Stimulated activated CD8-positive, alpha-beta memory T cell treated with anti-CD3 and anti-CD28 coated beads, Interleukin-2, amount 100 ng/mL, for 48 hours (primary cell): ENCODE measurements around the gene HK3.

ENCODE experiments used
- DNase-seq, 2 donors: peaks; one replicate each; pipeline ENCODE4 v3.0.0-alpha.2; 2020; ENCODE audit warnings: low read depth in 2 of 2

HK3 gene

GRCh38 chr5:176849611-176850227 lies 49.4 kb downstream of the HK3 start:
- no peak for DNase-seq

- no peak for DNase-seq
Measured at GRCh38 chr5:176848651-176849050, 50.5 kb downstream of the HK3 start.

GRCh38 chr5:176847726-176848290 lies 51.3 kb downstream of the HK3 start:
- no peak for DNase-seq

GRCh38 chr5:176847148-176847547 lies 52.0 kb downstream of the HK3 start:
- DNase-seq, result no peak

- no peak for DNase-seq
Measured at GRCh38 chr5:176846335-176847140, 52.6 kb downstream of the HK3 start.

DNA sequence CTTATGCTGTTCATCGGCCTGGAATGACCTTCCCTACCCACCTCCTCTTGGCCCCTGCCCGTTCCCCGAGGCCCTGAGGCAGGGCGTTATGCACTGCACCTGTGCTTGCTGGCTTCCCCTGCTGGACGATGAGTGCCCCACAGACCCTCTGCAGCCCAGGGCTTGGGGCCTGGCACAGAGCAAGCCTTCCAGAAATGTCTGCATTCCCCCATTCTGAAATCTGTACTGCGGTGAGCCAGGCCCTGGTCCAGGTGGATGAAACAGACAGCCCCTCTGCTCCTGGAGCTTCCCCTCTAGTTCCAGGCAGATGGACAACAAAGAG lies 53.8 kb downstream of the HK3 start:
- DNase-seq, result no peak

GRCh38 chr5:176844706-176845391 lies 54.3 kb downstream of the HK3 start:
- DNase-seq, result no peak

- DNase-seq, result no peak
Measured at GRCh38 chr5:176844281-176844680, 54.9 kb downstream of the HK3 start.

DNA sequence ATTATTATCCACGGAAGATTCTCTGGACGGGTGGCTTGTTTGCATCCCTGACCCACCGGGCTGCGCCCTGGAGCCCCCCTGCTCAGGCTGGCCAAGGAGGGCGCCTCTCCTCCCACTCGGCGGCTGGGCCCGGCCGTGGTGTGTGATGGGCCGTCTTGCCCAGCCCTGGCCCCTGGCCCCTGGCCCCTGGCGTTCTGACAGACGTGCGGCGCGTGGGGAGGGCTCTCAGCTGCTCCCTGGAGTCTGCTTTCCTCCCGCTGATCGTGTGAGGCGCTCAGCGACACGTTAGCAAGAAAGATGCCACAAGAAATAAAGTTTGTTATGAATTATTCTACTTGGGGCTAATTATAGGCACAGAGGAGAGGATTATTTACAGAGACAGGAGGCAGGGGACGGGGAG lies 55.5 kb downstream of the HK3 start:
- DNase-seq, result no peak

DNA sequence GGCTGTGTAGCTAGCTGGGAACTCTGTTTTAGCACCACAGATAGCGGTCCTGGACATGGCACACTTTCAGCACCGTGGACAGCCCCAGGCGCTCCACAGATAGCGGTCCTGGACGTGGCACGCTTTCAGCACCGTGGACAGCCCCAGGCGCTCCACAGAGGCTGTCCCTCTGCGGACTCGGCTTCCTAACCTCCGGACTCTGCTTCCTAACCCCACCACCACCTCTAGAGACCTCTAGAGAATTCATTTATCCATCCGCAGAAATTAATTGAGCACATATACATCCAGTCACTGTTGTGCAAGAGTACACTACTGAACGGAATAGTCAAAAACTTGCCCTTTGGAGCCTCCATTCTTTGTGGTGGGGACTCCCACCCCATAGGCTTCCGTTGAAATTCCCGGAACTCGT lies 61.4 kb downstream of the HK3 start:
- DNase-seq, result peak; percentile 65 to 75

DNA sequence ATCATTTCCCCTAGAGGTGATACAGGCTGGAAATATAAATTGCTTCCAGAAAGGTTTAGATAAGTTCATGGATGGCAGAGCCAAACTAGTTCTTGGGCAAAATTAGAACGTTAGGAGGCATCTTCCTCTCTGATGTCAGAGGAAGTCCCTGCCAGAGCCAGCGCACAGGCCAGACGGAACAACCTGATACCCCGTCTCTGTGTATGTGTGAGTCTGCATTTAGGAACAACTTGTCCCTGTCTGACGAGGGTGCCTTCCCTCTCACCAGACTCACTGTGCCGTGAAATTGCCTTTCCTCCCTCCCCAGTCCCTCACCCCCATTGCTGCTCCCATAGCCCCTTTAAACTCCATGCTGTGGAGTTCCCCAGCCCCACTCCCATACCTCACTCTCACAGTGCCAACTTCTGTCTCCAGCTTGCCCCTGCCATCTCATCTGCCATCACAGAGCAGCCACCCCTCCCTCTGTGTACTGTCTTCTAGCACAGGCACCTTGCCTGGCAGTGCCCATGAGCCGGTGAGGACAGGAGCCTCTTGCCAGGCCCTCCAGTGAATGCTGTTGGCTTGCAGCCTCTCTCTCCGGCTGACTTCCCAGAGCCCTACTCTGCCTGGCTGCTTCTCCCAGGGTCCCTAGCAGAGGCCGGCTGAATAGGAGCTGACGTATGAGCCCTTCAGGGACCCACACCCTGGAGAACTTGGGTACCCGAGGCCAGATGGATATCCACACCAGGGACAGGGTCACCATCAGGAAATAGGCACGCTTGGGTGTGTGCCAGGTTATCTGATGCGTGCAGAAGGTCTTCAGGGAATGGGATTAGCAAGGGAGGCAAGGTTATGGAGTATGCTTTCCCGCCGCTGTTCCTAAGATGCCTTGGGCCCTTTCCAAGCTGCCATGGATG lies 62.1 kb downstream of the HK3 start:
- DNase-seq, result no peak

DNA sequence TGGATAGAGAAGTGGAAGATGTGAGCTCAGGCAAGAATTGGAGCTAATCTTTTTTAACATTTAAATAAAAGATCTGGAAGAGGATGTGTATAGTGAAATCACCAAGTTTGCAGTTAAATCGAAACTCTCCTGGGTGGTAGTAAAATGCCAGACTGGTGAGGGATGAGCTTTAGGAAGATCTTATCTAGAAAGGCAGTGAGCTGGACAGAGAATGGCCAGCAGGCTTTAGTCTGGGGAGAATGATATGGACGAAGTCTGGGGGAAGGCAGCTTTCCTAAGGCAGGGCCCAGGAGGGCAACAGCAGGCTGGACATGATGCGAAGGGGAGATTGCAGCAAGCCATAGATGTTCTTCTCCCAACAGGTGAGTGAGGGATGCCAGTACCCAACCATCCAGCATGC lies 63.2 kb downstream of the HK3 start:
- DNase-seq, result no peak

GRCh38 chr5:176833286-176833685 lies 65.9 kb downstream of the HK3 start:
- DNase-seq, result no peak

GRCh38 chr5:176832162-176832561 lies 67.0 kb downstream of the HK3 start:
- DNase-seq, result no peak

DNA sequence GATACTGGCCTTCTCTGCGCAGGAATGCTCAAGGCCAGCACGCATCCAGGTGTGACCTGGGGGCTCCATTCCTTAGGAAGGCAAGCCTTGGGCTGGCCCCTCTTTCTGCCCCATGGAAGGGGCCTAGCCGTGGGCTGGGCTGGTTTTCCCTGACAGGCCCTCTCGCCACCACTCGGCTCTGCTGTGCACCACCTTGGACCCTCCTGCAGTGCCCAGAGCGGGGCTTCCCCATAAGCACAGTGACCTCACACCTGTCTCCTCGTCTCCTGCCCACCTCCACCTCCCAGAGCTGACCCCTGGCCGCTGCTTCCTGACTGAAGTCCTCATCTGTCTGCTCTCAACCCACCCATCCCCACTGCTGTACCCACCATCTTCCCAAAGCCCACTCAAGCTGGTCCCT lies 67.7 kb downstream of the HK3 start:
- no peak for DNase-seq

GRCh38 chr5:176830995-176831423 lies 68.1 kb downstream of the HK3 start:
- no peak for DNase-seq
